Panc1 (cell line): ENCODE measurements around the gene CLCF1.

Source experiments
- CTCF ChIP-seq: fragments of 450-650 bp; IDR thresholded peaks from 2 replicates; pipeline ENCODE4 v1.5.1; 2017; ENCODE audit warnings: mild to moderate bottlenecking
- POLR2AphosphoS5 ChIP-seq: IDR thresholded peaks from 2 replicates; pipeline ENCODE4 v1.6.1; 2012; ENCODE audit warnings: mild to moderate bottlenecking, low read depth, low read length, moderate library complexity
- REST ChIP-seq, 2 experiments: IDR thresholded peaks; 2 replicates each; pipeline ENCODE4 v1.6.1; 2011 to 2012; ENCODE audit warnings: low read depth in 2 of 2, control low read depth in 1 of 2, low read length in 1 of 2, mild to moderate bottlenecking in 1 of 2, moderate library complexity in 1 of 2; ENCODE audit not compliant: insufficient read depth in 1 of 2
- SIN3A ChIP-seq: IDR thresholded peaks from 2 replicates; pipeline ENCODE4 v1.6.1; 2012; ENCODE audit warnings: low read depth, mild to moderate bottlenecking, low read length, moderate library complexity, borderline replicate concordance; ENCODE audit not compliant: insufficient read depth
- TCF7L2 ChIP-seq: IDR thresholded peaks from 2 replicates; pipeline ENCODE4 v1.6.1; 2011; ENCODE audit warnings: mild to moderate bottlenecking, low read depth, low read length, inconsistent platforms

GRCh38 chr11:67420147-67420645, 46.8 kb upstream of the CLCF1 start:
- no peak for TF ChIP-seq CTCF
- no peak for TF ChIP-seq POLR2AphosphoS5
- no peak for TF ChIP-seq SIN3A
- no peak for TF ChIP-seq REST (IDR thresholded peaks at IDR 0.05; ENCODE audit: insufficient read depth in 1 of 2, low read depth in 2 of 2, low read length in 1 of 2)
- TF ChIP-seq TCF7L2, result no peak
